ENCODE data around the gene FAIM2.

FAIM2 gene

DNA sequence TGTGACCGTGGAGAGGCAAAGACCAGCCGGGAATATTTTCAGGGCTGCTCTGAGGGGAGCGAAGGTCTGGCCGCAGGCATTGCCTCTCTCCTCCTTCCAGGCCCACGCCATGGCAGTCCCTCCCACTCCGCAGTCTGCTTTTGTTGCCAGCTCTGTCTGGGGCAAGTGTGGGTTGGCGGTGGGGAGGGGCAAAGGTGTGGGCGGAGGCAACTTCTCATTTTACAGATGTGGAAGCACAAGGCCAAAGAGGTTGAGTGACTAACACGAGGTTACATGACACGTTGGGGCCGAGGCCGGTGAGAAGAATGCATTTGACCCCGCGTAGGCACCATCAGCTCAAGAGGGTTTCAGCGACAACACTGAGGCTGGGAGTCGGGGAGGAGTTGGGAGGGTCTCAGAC, 6.1 kb upstream of the FAIM2 start:
- TF ChIP-seq, protein P1, sequence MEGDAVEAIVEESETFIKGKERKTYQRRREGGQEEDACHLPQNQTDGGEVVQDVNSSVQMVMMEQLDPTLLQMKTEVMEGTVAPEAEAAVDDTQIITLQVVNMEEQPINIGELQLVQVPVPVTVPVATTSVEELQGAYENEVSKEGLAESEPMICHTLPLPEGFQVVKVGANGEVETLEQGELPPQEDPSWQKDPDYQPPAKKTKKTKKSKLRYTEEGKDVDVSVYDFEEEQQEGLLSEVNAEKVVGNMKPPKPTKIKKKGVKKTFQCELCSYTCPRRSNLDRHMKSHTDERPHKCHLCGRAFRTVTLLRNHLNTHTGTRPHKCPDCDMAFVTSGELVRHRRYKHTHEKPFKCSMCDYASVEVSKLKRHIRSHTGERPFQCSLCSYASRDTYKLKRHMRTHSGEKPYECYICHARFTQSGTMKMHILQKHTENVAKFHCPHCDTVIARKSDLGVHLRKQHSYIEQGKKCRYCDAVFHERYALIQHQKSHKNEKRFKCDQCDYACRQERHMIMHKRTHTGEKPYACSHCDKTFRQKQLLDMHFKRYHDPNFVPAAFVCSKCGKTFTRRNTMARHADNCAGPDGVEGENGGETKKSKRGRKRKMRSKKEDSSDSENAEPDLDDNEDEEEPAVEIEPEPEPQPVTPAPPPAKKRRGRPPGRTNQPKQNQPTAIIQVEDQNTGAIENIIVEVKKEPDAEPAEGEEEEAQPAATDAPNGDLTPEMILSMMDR (IDR thresholded peaks at IDR 0.05; ENCODE audit: insufficient read depth, low read depth, low read length, missing control alignments): no peak
- DNase-seq (ENCODE audit: low read depth): no peak
- H3K4me3 ChIP-seq (ENCODE audit: low read depth, low read length): no peak overlapping the region

DNA sequence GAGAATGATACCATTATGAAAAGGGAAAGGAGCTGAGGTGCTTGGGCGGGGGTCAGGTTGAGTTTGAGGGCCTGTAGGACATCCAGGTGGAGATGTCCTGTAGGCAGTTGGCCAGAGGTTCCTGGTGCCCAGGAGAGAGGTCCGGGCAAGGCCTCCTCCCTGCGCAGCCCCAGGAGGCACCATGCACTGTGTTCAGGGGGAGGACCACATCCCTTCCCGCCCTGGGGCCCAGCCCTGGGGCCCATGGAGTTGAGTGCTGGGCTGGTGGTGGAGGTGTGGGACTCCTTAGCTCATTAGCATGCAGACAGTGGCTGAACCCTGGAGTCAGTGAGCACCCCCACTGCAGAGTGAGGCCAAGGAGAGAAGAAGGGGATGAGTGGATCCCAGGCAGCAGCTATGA, 5.7 kb upstream of the FAIM2 start:
- TF ChIP-seq, protein P1 (IDR thresholded peaks at IDR 0.05; ENCODE audit: insufficient read depth, low read depth, low read length, missing control alignments): no peak
- DNase-seq (ENCODE audit: low read depth): no peak
- H3K4me3 ChIP-seq (ENCODE audit: low read depth, low read length): no peak overlapping the region

DNA sequence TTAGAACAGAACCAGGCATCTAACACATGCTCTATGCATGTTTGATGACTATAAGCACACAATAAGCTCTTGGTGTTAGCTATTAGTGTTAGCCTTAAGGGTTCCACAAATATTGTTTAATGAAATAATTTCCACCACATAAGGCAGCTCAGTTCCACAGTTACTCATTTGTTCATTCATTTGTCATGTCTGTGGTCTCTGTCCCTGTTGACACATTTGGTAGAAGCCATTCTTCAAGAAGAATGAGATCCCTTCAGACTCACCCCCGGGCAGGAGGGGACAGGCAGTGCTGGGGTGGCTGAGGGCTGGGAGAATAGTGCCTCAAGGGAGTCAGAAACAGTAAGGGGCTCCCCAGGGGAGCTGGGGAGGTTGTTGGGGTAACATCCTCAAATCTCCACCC, 3.7 kb upstream of the FAIM2 start:
- no peak for DNase-seq (ENCODE audit: low read depth)
- H3K4me3 ChIP-seq (ENCODE audit: low read depth, low read length): no peak overlapping the region
- TF ChIP-seq, protein P1 (IDR thresholded peaks at IDR 0.05; ENCODE audit: insufficient read depth, low read depth, low read length, missing control alignments): no peak

DNA sequence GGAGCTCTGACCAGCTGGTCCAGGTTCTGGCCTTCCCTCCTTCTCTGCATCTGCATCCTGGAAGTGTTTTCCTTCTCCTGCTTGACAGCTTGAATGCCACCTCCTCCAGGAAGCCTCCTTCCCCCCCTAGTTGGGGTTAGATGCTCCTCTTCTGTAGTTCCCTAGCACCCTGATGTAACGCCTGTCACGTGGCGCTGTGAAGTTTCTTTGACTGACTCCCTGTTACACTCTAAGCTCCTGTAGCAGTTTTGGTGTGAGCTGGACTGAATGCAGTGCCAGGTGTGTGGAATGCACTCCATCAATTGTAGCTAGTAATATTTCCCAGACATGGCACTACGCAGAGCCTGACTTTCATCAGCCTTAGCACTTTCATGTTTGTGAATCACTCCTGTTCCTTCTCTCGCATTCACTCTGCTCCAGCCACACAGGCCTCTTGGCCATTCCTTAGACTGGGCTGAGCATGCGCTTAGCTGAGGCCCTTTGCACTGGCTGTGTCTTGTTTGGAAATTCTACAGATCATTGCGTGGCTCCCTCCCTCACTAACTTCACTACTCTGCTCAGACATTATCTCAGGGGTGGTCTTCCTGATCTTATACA, 2.1 kb upstream of the FAIM2 start:
- TF ChIP-seq, protein P1 (IDR thresholded peaks at IDR 0.05; ENCODE audit: insufficient read depth, low read depth, low read length, missing control alignments): no peak

DNA sequence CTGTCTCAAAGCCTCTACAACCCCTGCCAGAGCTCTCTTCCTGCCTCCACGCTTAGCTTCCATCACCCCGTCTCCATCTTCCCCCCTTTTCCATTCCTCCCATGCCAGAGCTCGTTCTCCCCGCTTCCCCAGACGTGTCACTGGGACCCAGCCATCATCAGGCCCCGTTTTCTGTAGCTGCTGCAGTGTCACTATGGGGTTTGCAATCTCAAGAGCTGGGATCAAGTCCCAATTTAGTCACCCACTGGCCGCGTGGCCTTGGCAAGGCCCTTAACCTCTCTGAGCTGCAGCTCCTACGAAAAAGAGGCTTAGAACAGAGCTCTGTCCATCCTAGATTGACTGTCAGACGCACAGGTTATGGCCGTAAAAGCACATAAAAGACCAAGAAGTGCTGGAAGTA, 901 bp upstream of the FAIM2 start:
- no peak overlapping the region for H3K4me3 ChIP-seq (ENCODE audit: low read depth, low read length)
- DNase-seq (ENCODE audit: low read depth): no peak
- TF ChIP-seq, protein P1 (IDR thresholded peaks at IDR 0.05; ENCODE audit: insufficient read depth, low read depth, low read length, missing control alignments): no peak

More for the DNA sequence above, 2.1 kb upstream of the FAIM2 start:
- no peak for DNase-seq (ENCODE audit: low read depth)
- H3K4me3 ChIP-seq (ENCODE audit: low read depth, low read length): no peak overlapping the region

DNA sequence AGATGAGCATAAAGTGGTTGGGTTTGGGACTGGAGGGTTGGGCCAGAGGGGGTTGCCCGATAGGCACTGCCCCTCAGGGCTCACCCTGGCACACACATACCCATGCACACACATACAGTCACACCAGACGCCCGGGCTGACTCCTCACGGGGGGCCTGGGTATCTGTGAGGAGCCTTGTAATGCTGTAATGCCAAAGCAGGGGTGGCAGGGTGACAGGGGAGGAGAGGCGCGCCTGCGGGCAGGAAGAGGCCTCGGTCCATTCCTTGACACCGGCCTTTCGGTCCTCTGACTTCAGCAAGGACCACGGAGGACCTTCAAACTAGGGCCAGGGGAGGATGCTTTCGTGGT, 375 bp downstream of the FAIM2 start:
- DNase-seq (ENCODE audit: low read depth): no peak
- H3K4me3 ChIP-seq (ENCODE audit: low read depth, low read length): no peak overlapping the region
- TF ChIP-seq, protein P1 (IDR thresholded peaks at IDR 0.05; ENCODE audit: insufficient read depth, low read depth, low read length, missing control alignments): no peak

Measured in GM12865 (cell line).